Endothelial cell (in vitro differentiated cells): ENCODE data around the gene OR51M1. TPM values are rescaled to one million over a fixed set of nuclear protein-coding genes. Genes with fewer than 3 reads are reported as not detected.

Source experiments
- DNase-seq: peaks from one replicate; pipeline ENCODE4 v3.0.0; 2021; ENCODE audit warnings: low spot score
- H3K27ac Mint-ChIP-seq: one replicate; pipeline ENCODE4 v1.8.0; 2021; ENCODE audit warnings: mixed read lengths, inconsistent platforms; ENCODE audit not compliant: unreplicated experiment
- H3K27me3 Mint-ChIP-seq: one replicate; pipeline ENCODE4 v1.8.0; 2021; ENCODE audit warnings: mild to moderate bottlenecking, moderate library complexity, mixed read lengths, inconsistent platforms; ENCODE audit not compliant: unreplicated experiment
- H3K36me3 Mint-ChIP-seq: one replicate; pipeline ENCODE4 v1.8.0; 2021; ENCODE audit warnings: mild to moderate bottlenecking, low read depth, mixed read lengths, inconsistent platforms; ENCODE audit not compliant: unreplicated experiment
- H3K4me1 Mint-ChIP-seq: one replicate; pipeline ENCODE4 v1.8.0; 2021; ENCODE audit warnings: mild to moderate bottlenecking, mixed read lengths, inconsistent platforms; ENCODE audit not compliant: unreplicated experiment
- H3K4me3 Mint-ChIP-seq: one replicate; pipeline ENCODE4 v1.8.0; 2021; ENCODE audit warnings: mild to moderate bottlenecking, mixed read lengths, inconsistent platforms; ENCODE audit not compliant: unreplicated experiment
- H3K9me3 Mint-ChIP-seq: one replicate; pipeline ENCODE4 v1.8.0; 2021; ENCODE audit warnings: mixed read lengths, inconsistent platforms; ENCODE audit not compliant: unreplicated experiment
- total RNA-seq: library from RNA; stranded (reverse); fragmentation: NEBNext Ultra II Directional; extraction: Animal tissue kit (Norgen Biotek cat#: 25700); gene quantifications from one replicate; pipeline ENCODE4 v1.2.1, GENCODE V29; 2021; ENCODE audit not compliant: unreplicated experiment
- TF ChIP-seq, protein P1 (sequence below): fragments of 200-600 bp; sonication (generic); IDR thresholded peaks from one replicate; pipeline ENCODE4 v1.5.0; 2021; ENCODE audit warnings: antibody characterized with exemption; ENCODE audit not compliant: unreplicated experiment

OR51M1 gene
- total RNA-seq, 1 donor from 2014 or later = not detected

DNA sequence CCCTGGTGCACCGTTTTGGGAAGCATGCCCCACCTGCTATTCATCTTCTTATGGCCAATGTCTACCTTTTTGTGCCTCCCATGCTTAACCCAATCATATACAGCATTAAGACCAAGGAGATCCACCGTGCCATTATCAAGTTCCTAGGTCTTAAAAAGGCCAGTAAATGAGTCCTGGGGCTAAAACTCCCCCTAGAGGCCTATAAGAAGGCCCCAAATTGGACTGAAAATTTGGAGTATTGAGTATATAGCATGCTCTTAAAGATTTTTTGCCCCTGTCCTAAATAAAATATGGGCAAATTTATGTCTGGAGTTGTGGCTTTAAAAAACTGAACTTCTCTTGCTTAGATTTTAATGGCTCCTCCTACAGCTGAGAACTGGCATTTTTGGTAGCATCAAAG lies 6.6 kb downstream of the OR51M1 start:
- Mint-ChIP-seq H3K9me3 (no peaks in the 10 kb centered on the region), H3K27me3 (no peaks in the 10 kb centered on the region), H3K36me3 (no peaks in the 10 kb centered on the region), H3K4me1 (no peaks in the 10 kb centered on the region), H3K27ac (no peak overlapping the region), H3K4me3 (no peak overlapping the region)
- DNase-seq = no peak
- TF ChIP-seq, protein P1, sequence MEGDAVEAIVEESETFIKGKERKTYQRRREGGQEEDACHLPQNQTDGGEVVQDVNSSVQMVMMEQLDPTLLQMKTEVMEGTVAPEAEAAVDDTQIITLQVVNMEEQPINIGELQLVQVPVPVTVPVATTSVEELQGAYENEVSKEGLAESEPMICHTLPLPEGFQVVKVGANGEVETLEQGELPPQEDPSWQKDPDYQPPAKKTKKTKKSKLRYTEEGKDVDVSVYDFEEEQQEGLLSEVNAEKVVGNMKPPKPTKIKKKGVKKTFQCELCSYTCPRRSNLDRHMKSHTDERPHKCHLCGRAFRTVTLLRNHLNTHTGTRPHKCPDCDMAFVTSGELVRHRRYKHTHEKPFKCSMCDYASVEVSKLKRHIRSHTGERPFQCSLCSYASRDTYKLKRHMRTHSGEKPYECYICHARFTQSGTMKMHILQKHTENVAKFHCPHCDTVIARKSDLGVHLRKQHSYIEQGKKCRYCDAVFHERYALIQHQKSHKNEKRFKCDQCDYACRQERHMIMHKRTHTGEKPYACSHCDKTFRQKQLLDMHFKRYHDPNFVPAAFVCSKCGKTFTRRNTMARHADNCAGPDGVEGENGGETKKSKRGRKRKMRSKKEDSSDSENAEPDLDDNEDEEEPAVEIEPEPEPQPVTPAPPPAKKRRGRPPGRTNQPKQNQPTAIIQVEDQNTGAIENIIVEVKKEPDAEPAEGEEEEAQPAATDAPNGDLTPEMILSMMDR = no peak

- TF ChIP-seq, protein P1 = no peak
- Mint-ChIP-seq H3K4me3 (no peak overlapping the region), H3K27ac (no peak overlapping the region), H3K36me3 (no peaks in the 10 kb centered on the region), H3K9me3 (no peaks in the 10 kb centered on the region), H3K27me3 (no peaks in the 10 kb centered on the region), H3K4me1 (no peaks in the 10 kb centered on the region)
- DNase-seq = no peak
These were observed 10.5 kb downstream of the OR51M1 start for GRCh38 chr11:5394091-5394490.

DNA sequence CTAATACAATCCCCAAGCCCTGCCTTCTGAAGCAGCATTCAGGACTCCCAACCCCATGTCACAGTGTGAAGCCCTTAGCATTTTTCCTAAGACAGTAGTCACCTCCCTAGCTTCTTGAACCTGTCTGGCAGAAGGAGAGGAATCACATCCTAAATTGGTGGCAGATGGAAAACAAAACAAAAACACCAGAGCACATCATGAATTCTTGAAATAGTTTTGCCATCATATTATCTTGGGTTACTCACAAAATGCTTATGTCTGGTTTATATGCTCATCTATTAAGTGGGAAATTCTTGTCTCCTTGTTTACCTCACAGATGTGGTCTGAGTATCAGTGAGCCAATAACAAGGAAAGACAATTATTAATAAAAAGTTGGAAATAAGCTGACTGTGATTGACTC lies 15.3 kb downstream of the OR51M1 start:
- Mint-ChIP-seq H3K36me3 (no peaks in the 10 kb centered on the region), H3K4me1 (peaks cover 9% of the 10 kb centered on the region), H3K27me3 (no peaks in the 10 kb centered on the region), H3K9me3 (no peaks in the 10 kb centered on the region), H3K27ac (no peak overlapping the region), H3K4me3 (no peak overlapping the region)
- TF ChIP-seq, protein P1 = no peak
- no peak for DNase-seq

DNA sequence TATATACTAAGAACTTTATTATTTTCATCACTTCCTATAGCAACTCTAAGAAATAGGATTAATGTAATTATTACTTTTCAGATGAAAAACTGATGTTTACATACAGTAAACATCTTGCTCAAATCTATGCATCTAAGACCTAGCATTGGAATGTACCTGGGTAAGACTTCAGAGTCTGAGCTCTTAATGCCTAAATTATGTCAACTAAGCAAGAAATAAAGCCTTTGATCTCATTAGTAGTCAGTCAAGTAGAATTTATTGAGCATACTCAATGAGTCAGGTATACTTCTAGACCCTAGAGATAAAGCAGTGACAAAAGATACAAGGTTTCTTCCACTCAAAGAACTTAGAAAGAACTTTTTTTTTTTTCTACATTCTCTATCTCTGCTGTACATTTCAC lies 21.6 kb downstream of the OR51M1 start:
- Mint-ChIP-seq H3K36me3 (no peaks in the 10 kb centered on the region), H3K27ac (no peak overlapping the region), H3K4me1 (peaks cover 27% of the 10 kb centered on the region), H3K4me3 (no peak overlapping the region), H3K27me3 (no peaks in the 10 kb centered on the region), H3K9me3 (no peaks in the 10 kb centered on the region)
- TF ChIP-seq, protein P1 = no peak
- DNase-seq = no peak

DNA sequence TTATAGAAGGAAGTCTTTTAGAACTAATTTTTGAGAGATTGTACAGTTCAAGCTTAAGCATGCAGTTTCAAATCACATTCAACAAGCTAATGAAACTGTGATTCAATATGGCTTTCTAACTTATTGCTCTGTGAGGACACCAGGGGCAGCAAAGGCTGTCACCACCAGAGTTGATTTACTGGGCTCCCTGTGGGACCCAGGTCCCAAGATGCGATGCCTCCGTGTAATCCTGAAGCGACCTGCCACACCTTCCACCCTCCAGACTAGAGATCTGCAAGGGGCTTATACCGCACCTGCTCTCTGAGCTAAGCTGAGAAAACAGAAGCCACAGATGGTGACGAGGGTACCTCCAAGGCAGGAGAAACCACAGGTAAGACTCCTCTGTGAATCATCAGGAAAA lies 37.4 kb downstream of the OR51M1 start:
- Mint-ChIP-seq H3K27ac (no peak overlapping the region), H3K4me1 (peaks cover 24% of the 10 kb centered on the region), H3K4me3 (no peak overlapping the region), H3K27me3 (peaks cover 1% of the 10 kb centered on the region), H3K36me3 (no peaks in the 10 kb centered on the region), H3K9me3 (no peaks in the 10 kb centered on the region)
- DNase-seq = no peak
- TF ChIP-seq, protein P1 = no peak
